H1 (cell line): ENCODE results near the gene GSTO1. TPM values are rescaled to one million over a fixed set of nuclear protein-coding genes. Genes with fewer than 3 reads are reported as not detected.

Experiments used
- FOSL1 ChIP-seq: IDR thresholded peaks from 2 replicates; pipeline ENCODE4 v1.6.1; 2011; ENCODE audit warnings: mild to moderate bottlenecking, low read depth, low read length, moderate library complexity; ENCODE audit not compliant: insufficient read depth
- HDAC6 ChIP-seq: IDR thresholded peaks from one replicate; pipeline ENCODE4 v1.7.1; 2012; ENCODE audit warnings: low read depth, mild to moderate bottlenecking, inconsistent platforms, low read length, moderate library complexity
- polyA plus RNA-seq, 7 experiments: library from polyadenylated mRNA; depleted of rRNA in 3 of 7; stranded (reverse) in 5 of 7; unstranded in 2 of 7; fragments of >200 nt in 5 of 7; fragments of 200-250 nt in 2 of 7; gene quantifications; 1 replicate in 5 of 7; 2 replicates in 1 of 7; 4 replicates in 1 of 7; pipeline versions ENCODE4 v1.2.1 to v1.2.3, GENCODE V29; 2011 to 2013; ENCODE audit warnings: missing spikeins in 2 of 7, mixed read lengths in 2 of 7
- total RNA-seq: library from RNA; stranded (reverse); fragmentation: NEBNext Ultra II Directional; extraction: Animal tissue kit (Norgen Biotek cat#: 25700); gene quantifications from 2 replicates; pipeline ENCODE4 v1.2.1, GENCODE V29; 2021

GSTO1 gene
- total and polyA plus RNA-seq, 2 of the 8 experiments (the other 6 are each of a cell fraction or from before 2014, with no cell fraction given) = 22.4 to 32.5 TPM

DNA sequence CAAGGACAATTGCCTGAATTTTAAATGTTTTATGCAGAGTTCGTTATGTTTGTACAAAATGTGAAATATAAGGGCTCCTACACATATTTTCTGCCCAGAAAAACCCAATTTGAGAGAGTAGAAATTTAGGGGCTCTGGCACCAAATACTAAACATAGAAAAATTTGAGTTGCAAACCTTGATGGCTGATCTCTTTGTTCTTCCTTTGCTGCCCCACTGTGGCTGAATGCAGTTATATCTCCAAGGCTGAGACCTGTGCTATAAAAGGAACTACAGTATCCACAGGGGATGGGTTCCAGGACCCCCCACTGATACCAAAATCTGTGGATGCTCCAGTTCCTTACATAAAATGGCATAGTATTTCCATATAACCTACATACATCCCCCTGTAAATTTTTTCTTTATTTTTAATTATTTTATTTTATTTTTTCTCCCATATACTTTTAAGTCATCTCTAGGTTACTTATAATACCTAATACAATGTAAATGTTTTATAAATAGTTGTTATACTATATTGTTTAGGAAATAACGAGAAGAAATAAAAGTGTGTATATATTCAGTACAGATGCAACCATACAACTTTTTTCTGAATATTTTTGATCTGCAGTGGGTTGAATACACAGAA is 45.0 kb upstream of the GSTO1 start (continued):
- TF ChIP-seq HDAC6 (no peak), FOSL1 (no peak)
- TF ChIP-seq, all 59 proteins: peak for 4
